HG03460 (cell line): ENCODE results near the gene PUM1.
"Not testable (repeated sequence)": the region's sequence is repeated elsewhere in the genome, so short reads cannot be mapped to it uniquely, and the experiment has no call there.

Experiments used
- ATAC-seq: cut with Tn5 transposase; IDR thresholded peaks from one replicate; pipeline ENCODE4 v1.9.1; 2021; ENCODE audit not compliant: unreplicated experiment

PUM1 gene

DNA sequence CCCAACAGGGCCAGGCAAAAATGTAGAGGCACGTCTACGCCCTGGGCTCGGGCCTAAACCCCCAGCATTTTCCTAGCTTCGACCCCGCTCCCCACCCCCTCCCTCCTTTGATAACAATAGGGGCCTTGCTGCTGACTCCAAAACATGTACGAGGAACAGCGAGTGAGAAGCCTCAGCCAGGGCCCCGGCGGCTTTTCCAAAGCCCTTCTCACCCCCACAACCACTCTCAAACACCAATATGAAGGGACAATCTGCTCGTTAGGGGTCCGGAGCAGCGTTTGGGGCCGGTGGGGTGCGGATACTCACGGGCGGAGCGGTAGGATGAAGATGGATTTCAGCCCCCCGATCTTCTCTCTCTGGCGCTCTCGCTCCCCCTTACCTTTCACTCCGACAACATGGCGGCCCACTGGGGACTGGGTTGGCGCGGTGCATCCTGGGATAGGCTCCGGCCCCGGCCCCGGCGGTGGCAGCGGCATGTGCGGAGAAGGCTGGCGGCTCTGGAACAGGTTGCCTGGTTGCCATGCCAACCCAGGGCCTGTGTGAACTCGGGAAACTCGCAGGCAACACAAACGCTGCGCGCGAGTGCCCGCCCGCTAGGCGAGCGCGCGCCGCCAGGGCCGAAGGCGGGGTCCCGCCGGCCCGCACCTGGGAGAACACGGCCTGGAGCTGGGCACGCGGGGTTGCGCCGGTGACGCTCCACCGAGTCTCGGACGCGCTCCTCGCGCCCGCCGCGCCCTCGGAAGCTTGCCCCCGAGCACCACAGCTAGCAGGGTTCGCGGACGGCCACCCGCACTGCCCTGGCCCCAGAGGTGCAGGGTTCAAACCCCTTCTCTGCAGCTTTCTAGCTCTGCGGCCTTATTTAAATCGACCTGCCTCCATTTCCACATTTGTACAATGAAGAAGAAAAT is at the start of gene PUM1:
PUM1 (minus strand) TSS at position 408 of the 908 bp plus-strand sequence. CDS start 6,151 bp downstream, outside the sequence.
- peak; percentile 93 for ATAC-seq

DNA sequence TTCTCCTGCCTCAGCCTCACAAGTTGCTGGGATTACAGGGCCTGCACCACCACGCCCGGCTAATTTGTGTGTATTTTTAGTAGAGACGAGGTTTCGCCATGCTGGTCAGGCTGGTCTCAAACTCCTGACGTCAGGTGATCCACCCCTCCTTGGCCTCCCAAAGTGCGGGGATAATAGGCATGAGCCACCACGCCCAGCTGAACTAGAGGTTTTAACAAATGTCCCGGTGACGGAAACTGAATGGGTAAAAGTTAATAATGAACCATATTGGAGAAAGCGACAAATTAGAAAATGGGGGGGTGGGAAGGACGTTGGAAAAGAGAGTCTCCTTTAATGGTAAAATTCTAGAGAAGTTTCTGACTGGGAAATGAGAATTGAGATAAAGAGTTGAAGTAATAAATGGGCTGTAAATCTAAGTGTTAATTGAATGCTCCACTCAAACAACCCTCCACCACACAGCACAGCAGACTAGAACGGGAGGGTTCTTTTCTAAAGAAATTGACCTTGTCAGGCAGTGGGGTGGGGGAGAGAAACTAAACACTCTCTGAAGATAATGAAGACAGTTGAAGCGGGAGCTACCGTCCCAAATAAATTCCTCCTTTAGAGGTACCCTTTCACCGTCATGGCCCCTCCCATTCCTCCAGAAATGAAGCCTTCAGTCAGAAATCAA is 46.9 kb upstream of the PUM1 start:
- no peak for ATAC-seq

DNA sequence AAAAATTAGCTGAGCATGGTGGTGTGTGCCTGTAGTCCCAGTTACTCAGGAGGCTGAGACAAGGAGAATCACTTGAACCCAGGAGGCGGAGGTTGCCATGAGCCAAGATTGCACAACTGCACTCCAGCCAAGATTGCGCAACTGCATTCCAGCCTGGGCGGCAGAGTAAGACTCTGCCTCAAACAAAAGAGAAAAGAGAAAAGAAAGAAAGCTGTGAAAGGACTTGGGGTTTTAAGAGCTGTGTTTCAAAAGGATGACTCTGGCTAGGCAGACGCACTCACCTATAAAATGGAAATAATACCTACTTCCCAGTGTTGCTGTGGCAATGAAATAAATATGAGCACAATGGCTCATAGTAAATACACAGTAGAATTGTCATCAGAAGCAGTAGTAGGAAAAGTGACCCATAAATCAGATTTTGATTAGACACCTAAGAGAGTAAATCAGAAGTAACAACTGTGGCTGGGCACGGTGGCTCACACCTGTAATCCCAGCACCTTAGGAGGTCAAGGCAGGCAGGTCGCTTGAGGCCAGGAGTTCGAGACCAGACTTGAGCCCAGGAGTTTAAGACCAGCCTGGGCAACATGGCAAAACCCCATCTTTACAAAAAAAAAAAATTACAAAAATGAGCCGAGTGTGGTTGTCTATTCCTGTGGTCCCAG is 45.9 kb upstream of the PUM1 start:
- no peak for ATAC-seq

- ATAC-seq, result no peak
Observed at GRCh38 chr1:31110846-31111245, 45.3 kb upstream of the PUM1 start.

GRCh38 chr1:31108861-31109260 is 43.3 kb upstream of the PUM1 start:
- ATAC-seq, result no peak

DNA sequence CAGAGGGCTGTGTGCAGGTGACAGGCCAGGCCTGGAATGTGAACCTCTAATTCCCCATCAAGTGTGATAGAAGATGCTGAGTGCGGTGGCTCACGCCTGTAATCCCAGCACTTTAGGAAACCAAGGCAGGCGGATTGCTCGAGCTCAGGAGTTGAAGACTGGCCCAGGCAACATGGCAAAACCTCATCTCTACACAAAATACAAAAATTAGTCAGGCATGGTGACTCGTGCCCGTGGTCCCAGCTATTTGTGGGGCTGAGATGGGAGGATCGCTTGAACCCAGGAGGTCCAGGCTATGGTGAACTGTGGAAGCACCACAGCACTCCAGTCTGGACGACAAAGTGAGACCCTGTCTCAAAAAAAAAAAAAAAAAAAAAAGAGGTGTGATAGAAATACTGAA is 40.1 kb upstream of the PUM1 start:
- no peak for ATAC-seq

GRCh38 chr1:31102501-31102950 is 37.0 kb upstream of the PUM1 start:
- ATAC-seq, result no peak

DNA sequence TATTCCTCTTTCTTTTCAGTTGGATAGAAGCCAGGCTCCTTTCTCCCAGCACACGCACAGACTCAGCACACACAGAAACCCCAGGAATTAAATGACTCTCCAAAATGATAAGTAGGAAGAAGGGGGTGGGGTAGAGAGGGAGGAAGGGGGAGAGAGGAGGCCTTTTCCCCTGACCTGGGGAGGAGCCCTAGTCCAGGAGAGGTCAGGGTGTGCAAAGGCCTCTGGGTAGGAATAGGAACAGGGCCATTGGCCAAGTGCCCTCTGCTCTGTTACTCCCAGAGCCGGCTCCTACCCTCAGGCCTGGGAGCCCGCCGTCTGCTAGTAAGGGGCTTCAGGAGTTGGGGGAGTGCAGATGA is 35.6 kb upstream of the PUM1 start:
- no peak for ATAC-seq

DNA sequence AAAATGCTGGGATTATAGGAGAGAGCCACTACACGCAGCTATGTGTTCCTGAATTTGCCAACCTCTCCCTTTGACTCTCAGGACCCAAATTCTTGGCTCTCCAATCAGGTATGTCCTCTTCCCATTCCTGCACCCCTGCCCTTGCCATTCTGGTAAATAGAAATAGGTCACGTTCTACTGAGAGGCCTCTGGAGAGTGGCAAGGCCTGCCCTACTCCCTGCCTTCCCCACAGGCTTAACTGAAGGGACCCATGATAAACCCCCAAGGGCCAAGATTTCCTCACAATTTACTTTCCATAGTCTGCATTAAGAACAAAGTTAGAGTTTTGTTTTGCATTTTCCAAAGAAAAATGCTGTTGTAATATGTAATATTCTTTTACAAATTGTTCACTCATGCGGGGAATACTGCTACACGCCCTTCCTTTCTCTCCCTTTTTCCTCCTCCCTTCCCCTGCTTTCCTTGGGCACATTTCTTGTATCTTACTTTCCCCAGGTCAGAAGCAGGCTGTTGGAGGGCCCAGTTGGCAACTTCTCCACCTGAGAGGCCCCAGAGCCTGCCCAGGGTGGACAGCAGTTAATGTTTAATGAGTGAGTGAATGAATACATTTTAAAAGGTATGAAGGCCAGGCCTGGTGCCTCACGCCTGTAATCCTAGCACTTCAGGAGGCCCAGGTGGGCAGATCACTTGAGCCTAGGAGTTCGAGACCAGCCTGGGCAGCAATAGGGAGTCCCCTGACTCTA is 33.9 kb upstream of the PUM1 start:
- ATAC-seq, result no peak

DNA sequence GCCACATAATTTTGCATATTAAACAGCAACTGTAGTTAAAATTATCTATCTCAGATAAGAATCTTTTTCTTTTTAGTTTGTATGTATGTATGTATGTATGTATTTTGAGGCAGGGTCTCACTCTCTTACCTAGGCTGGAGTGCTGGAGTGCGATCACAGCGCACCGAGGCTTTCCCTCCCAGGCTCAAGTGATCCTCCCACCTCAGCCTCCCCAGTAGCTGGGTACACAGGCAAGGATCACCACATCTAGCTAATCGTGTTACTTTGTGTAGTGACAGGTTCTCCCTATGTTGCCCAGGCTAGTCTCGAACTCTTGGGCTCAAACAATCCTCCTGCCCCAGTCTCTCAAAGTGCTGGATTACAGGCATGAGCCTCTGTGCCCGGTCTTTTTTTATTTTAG is 30.5 kb upstream of the PUM1 start:
- no peak for ATAC-seq

DNA sequence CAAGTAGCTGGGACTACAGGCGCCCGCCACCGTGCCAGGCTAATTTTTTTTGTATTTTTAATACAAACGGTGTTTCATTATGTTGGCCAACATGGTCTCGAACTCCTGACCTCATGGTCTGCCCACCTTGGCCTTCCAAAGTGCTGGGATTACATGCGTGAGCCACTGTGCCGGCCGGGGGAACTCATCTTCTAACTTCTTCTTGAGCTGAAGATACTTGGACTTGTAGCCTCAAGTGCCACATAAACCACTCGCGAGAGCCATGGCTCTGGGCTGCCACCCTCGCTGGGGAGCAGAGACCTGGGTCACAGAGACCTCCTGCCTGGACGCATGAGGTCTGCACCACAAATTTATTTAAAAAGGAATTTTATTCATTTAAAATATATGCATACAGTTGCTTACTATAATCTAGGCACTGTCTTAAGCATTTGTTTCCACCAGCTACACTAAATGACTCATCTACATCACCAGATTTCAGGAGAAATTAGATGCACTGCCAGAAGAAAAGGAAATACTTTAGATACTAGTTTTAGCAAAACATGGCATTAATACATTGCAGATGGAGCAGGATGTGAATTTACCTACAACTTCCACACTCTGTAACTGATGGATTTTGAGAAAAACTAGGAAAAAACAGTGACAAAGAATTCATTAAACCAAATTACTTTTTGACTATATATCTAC is 29.9 kb upstream of the PUM1 start:
- no peak for ATAC-seq

DNA sequence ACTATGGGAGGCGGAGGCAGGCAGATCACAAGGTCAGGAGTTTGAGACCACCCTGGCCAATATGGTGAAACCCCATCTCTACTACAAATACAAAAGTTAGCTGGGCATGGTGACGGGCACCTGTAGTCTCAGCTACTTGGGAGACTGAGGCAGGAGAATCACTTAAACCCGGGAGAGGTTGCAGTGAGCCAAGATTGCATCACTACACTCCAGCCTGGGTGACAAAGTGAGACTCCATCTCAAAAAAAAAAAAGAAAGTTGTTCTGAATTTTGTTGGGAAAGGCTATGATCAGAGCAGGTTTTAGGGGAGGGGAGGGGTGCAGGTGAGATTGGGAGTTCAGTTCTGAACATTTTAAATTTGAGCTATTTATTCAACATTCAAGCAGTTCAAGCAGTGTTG is 22.6 kb upstream of the PUM1 start:
- not testable (repeated sequence) for ATAC-seq

DNA sequence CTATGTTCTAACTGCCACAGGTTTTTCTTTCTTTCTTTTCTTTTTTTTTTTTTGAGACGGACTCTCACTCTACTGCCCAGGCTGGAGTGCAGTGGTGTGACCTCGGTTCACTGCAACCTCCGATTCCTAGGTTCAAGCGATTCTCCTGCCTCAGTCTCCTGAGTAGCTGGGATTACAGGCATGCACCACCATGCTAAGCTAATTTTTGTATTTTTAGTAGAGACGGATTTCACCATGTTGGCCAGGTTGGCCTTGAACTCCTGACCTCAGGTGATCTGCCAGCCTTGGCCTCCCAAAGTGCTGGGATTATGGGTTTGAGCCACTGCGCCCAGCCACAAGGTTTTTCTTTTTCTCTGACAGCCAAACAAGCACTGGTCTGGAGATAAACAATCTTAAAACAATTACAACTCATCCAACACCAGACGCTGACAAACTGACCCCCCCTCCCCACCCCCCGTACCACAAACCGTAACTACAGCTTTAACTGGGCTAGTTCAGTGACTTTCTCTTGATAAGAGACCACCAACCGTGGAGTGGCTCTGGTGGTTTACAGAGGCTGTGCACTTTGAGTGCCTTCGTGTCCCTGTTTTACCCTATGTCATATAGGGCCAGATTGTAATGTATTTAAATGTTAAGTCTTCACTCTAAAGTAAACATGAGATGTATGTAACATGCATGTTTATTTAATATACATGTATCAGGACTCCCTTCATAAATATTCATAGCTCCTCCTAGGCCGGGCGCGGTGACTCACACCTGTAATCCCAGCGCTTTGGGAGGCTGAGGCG is 19.5 kb upstream of the PUM1 start:
- ATAC-seq, result no peak

DNA sequence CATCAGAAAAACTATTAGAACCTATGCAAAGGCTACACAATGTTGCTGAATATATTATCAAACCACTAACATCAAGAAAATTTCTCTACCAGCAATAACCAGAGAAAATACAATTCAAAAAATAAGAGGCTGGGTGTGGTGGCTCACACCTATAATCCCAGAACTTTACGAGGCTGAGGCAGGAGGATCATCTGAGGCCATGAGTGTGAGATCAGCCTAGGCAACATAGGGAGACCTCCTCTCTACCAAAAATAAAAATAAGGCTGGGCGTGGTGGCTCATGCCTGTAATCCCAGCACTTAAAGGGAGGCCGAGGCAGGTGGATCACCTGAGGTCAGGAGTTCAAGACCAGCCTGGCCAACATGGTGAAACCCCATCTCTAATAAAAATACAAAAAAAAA is 16.9 kb upstream of the PUM1 start:
- ATAC-seq, result no peak

GRCh38 chr1:31073044-31073443 is 7.5 kb upstream of the PUM1 start:
- ATAC-seq, result no peak

DNA sequence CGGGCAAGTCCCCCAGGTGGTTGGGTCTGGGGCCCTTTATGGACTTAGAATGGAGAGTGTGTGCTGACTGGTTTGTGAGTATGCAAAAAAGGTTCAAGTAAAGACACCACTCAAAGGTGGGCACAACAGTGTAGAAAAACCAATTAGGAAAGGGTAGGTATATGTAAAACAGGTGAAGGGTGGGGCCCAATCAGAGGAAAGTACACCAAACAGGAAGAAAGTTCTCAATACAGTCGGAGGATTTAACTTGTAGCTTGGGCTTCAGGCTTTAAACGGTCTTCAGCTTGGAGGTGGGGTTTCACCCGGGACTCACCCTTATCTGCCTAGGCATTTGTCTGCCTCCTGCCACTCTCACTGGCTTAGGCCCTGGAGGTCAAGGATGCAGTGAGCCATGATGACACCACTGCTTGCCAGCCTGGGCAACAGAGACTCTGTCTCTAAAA is 6.8 kb upstream of the PUM1 start:
- no peak for ATAC-seq

GRCh38 chr1:31069392-31069791 is 3.9 kb upstream of the PUM1 start:
- no peak for ATAC-seq

DNA sequence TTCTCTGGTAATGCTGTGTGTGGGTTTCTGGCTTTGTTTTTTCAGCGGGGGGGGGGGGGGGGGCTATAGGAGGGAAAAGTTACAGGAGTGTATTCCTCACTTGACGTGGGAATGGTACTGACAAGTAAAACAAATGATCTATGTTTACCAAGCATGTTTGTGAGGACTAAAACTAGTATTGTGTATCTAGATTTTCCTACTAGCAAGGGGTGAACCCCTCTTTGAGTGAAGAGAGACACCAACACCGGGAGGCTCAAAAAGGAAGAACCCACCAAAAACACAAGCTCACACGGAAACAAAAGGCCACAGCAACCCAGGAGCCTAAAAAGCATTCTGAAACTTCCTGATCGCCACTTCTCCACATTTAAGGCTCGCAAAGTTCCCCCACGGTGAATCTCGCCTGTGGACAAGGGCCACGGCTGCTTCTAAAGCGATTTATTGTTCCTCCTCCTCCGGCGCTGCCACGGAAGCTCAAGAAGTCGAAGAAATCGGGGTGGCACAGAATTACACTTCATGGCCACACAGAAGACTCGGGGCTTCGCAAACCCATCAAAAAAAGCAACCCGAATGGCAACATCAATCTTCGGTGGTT is 703 bp downstream of the PUM1 start:
- no peak for ATAC-seq

GRCh38 chr1:31064111-31064717 is 1.3 kb downstream of the PUM1 start:
- no peak for ATAC-seq
